GM18511 (cell line): ENCODE results near the gene CCDC171.
A peak's percentile ranks its signal among the peaks of the same experiment; 100 is the strongest.
"Not testable (repeated sequence)": the region's sequence is repeated elsewhere in the genome, so short reads cannot be mapped to it uniquely, and the experiment has no call there.

Experiments
- ATAC-seq: cut with Tn5 transposase; IDR thresholded peaks from one replicate; pipeline ENCODE4 v1.9.1; 2021; ENCODE audit warnings: mild to moderate bottlenecking, moderate library complexity; ENCODE audit not compliant: unreplicated experiment

Gene CCDC171

DNA sequence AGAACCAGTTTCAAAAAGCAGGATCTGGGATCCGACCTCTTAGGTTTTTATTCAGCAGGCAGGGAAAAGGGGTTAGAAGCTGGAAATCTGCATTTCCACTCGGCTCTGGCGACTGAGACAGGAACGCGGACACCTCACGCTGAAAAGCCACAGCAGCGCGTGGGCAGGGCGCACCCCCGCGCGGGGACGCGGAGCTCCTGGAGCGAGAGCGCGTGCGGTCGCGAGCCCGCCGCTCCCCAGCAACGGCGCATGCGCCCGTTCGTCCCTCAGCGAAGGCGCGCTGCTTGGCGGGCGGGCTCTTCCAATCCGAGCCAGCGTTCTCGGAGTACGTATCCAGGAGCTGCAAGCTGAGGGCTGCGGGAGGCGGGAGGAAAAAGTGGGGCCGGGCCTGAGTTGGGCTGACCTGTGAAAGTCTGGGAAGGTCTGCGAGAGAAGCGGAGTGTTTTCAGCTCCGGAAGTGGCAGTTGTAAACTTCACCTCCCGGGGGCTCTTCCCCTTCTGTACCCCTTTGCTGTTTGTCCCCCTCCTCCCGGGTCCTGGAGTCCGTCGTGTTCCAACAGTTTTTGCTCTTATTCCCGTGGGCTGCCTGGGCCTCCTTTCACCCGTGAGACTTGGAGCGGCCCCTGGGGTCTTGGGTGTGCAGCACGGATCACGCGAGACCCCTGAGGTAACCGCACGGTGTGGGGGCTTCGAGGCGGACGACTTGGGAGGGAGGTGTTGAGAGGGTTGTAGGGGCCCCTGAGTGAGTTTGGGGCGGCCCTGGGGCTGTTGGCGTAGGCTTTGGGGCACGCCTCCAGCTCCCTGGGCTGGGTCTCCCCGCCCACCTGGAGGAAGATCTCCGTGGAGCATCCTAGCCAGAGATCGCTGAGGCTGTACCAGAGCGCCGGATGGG lies at the start of gene CCDC171:
CCDC171 (plus strand) TSS at position 408 of the 892 bp plus-strand sequence. CDS start 11,046 bp downstream, outside the sequence.
- ATAC-seq = peak; percentile 79

DNA sequence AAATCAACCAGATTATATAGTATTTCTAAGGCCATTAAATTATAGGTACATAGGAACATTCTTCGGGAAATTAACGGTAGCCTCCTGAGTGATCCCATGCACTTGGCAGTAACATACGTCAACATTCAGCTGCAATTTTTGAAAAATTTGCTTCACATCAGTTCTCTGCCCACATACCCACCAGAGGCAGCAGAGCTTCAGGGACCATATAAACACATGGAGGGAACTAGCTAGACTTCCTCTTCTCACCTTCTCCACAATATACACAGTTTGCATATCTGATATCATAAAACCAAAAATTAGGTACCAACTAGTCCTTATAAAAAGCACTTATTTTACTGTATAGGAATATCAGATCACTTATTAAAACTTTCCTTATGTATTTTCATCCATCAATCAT lies 46.9 kb upstream of the CCDC171 start:
- no peak for ATAC-seq

DNA sequence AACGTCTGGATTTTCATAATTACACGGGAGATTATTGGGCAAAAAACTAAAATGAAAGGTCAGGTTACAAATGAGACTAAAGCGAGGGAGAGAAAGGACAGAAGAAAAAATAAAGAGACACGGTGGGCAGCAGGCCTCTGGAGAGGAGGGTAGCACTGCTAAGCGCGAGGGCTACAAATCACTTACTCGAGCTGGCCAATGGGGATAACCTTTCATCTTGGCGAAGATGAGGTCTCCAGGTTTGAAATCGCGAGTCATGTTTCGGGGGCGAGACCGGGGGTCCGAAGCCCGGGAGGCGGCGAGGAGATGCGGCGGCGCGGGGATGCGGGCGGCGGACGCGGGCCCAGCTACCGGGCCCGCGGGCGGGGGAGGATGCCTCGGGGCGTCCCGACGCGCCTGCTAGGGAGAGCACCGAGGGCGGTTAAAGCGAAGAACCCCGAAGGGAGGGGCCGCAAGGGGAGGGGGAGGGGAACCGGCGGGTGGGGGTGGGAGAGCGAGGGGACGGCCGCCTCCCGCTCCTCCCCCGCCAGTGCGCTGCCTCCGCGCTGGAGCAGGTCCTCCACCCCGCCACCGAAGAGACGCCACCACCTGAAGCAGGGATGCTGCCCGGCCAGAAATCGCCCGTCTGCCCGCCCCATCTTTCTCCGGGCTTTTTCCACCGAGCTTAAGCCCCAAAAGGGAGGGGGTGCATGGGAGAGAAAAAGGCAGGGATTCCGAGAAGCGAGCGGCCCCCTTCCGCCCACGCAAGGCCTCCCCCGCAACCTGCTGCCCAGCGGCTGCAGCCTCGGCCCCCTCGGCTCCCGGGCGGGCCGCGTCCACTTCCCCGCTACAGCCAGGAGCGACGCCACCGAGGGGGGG lies 42.7 kb upstream of the CCDC171 start:
- ATAC-seq = peak; percentile 43

DNA sequence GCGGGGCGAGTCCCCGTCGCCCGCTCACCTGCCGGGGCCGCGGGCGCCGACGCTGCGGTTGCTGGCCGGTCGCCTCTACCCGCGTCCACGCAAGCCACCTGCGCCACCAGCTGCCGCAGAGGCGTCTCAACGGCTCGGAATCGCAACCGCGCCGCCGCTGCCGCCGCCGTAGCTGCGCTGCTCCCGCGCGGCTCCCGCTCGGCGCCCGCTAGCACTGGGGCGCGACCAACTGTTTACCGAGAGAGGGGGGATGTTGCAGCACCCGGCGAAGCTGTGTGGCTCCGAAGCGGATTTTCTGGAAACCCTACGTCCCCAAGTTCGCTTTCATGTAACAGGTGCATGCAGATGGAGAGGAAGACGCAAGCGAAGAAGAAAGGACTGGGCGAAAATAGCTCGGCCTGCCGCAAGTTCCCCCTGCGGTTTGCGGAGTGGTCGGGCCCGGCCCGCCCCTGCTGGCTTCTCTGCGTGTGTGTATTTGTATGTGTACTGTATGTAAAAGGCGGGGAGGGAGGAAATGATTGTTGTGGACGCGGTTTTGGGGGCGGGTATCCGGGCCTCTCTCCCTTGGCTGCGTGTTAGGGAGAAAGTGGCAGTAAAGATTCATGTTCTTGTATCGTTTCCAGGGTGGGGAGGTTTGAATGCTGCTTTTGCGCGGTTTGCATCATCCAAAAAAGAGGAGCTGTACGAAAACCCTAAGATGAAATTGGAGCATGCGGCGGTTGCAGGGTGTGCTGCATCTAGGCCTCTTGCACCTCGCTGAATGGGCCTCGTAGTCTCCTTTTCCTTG lies 41.9 kb upstream of the CCDC171 start, which contains the start of gene PSIP1:
PSIP1 (minus strand) TSS at position 182 of the 787 bp plus-strand sequence. CDS start 782 bp downstream, outside the sequence.
- peak; percentile 85 for ATAC-seq

DNA sequence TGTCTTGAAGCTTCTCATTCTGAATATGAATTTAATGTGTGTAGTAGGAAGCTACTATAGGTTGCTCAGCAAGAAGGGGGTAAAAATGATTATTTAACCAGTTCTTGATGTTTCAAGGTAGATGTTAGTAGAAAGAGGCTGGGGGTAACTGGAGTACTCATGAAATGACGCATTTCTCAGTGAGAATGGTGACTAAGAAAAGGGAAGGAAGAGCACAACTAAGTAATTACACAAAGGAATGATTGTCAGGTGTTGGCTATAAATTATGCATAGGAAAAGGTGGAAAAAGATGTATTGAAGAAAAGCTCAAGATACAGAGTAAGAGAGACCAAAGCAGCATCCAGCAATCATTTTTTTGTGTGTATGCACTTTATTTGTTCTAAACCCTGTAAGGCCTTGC lies 40.6 kb upstream of the CCDC171 start:
- ATAC-seq = no peak

DNA sequence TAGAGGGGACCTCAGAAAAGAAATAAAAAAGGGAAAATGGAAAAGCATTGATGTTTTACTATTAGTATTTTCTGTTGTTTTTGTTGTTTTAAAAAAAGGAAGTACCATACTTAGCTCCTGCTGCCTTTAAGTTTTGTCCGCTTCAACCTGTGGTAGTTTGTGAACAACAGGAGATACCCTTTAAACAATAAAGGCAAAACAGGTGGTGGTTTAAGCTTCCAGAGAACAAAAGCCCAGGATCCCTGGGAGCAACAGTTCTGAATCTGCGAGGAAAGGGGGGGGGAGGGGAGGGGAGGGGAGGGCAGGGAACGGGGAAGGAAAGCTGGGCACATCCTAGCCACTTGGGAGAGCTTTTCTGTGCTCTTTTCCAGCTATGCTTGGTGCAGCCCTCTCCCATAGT lies 40.0 kb upstream of the CCDC171 start:
- no peak for ATAC-seq

DNA sequence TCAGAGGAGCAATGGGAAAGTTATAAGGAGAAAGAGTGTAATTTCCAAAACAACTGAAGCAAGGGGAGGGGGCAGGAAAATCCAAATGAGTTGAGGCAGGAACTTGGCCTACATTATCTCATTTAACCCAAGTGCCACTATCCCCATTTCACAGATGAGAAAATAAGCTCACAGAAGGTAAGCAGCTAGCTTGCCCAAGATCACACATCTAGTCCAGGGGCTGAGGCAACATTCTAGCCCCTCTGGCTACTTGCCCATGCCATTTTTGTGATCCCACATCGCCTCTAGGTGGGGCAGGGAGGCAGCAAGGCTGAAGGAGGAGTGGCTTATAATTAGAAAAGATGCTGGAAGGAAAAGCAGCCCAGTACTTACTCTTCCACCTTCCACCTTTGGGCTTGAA lies 39.5 kb upstream of the CCDC171 start:
- ATAC-seq = no peak

DNA sequence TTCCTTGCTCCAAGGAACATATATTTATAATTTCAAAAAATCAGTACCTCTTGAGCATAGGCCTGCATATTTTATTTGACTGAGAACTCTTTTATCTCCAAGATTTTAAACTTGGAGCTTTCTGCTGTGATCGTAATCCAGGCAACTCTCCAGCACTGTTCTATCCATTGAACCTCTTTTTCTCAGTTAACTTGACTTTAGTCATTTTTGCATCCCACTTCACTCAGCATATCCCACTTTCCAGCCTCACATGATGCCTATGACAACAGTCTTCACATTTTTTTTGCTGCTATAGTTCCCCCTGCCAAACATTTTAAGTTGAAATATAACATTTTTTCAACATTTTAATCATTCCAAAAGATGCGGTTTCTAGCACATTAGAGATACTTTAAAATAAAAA lies 33.0 kb upstream of the CCDC171 start:
- ATAC-seq = no peak

DNA sequence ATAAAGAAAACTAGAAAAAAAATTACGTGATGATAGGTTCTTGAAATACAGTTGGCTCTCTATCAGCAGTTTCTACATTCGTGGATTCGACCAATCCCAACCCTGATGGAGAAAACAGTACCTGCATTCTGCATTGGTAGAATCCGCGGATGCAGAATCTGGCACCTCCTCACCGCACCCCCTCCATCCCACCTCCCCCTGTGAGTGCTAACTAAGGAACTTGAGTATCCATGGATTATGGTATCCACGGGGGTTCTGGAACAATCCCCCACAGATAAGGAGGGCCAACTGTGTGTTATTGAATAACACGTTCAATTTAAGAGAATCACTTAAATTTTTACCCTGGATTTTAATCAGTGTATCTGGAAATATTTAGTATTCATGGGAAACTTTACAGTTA lies 31.6 kb upstream of the CCDC171 start:
- ATAC-seq = no peak

DNA sequence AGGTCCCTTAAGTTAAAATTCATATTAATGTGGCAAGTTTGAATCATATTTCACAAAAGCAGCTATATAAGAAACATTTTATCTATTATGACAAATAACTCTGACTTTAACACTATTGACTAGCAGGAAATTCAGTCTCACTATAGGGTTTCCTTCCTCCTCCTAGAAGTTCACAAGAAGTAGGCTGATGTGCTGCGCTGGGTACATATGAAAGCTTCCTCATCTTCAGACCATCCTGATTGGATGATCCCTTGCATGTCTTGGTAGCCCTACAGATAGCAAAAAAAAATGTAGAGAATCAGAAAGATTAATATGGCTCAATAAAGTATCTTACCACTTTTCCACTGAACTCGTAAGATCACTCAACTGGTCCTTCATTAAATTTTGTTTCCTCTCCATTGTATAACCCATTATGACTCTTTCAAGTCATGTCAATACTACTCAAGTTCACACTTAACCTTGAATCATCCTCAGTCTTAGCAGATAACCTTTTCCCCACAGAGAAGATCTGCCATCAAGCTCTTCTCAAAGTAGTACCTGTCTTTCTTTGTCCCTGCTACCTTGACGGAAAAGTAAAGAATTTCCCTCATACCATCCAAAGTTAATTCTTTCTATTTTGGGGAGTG lies 30.6 kb upstream of the CCDC171 start:
- no peak for ATAC-seq

DNA sequence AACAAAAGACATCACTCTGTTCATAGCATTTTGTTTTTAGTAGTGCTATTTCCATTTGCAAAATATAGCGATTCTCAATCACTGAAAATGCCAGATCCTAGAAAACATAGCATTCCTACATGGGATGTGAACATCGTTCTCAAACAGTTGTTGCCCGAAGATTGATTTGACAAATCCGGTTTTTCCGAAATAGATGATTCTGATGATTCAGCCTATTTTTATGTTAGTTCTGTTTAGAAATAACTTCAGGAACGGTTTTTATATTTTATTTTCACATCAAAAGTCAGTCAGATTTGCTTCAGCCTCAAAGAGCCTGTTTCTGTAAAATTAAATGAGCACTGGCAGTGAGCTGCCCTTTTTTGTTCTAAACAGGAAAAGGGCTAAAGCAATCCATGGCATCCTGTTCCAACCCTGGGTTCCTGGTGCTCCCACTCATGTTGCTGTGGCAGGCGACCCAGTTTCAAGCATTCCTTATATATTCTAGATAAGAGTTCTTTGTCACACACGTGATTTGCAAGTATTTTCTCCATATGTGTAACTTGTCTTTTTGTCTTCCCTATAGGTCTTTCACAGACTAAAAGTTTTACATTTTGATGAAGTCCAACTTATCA lies 27.9 kb upstream of the CCDC171 start:
- no peak for ATAC-seq

DNA sequence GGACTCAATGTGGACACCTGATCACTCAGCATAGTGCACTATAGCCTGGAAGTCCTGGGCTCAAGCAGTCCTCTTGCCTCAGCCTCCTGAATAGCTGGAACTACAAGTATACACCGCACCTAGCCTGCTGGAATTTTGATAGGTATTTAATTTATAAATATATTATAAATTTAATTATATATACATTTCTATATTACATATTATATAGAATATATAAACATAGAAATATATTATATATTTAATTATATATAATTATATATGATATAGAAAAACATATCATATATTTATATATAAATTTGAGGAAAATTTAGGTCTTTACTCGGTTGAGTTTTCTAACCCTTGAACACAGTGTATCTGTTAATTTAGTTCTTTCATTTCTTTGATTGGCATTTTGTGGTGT lies 26.9 kb upstream of the CCDC171 start:
- no peak for ATAC-seq

DNA sequence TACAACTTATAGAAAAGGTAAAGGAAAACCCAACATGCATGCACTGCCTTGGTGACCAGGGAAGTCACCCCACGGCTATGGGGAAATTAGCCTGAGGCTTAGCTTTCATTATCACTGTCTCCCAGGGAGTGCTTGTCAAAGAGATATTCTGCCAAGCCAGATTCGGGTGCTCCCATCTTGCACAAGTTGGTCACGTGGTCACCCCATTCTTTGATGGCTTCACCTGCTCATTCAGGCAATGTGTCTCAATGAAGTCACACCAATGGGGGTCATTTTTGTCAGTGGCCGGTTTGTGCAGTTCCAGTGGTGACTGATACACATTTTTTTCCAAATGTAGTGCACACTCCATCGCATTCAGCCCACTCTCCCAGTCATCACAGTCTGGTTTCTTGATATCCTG lies 25.8 kb upstream of the CCDC171 start:
- not testable (repeated sequence) for ATAC-seq

DNA sequence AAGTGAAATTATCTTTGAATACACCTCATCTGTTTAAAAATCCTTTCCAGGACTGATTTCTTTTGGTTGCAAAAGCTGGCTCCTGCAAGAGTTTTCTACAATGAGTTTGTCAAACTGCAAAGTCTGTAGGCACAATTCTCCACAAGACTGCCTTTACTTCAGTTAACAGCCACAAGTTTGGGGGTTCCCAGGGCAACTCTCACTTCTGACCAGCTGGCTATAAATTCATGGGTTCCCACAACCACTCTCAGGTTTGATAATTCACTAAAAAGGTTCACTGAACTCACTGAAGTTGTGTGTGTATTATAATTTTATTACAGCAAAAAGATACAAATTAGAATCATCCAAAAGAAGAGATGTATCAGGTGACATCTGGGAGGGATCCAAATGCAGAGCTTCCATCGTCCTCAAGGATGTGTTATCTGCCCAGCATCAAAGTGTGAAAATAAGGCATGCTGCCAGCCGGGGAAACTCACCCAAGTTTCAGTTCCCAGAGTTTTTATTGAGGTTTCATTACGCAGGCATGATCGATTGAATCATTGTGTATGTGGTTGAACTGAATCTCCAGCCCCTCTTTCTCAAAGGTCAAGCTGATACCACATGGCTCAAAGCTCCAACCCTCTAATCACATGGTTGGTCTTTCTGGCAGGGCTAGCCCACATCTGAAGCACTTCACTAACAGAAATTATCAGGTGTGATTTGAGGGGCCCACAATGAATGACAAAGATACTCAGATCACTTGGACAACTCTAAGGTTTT lies 23.1 kb upstream of the CCDC171 start:
- ATAC-seq = peak; percentile 89

DNA sequence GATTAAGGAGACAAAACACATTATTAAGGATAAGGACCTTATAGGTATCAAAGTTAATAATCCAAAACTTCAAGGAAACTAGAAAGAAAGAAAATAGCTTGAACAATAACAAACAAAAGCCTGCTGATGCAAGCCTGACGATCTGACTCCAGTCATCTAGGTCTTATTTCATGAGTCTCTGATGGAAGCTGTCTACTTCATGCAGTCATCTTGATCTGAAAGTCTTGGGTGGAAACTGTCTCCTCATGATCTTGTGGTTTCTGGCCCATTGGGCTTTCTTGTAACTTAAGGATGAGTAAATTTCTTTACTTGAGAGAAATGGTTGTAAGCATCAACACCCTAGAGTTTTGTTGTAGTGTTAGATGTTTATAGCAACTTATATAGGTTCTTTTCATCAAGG lies 21.5 kb upstream of the CCDC171 start:
- ATAC-seq = peak; percentile 32

DNA sequence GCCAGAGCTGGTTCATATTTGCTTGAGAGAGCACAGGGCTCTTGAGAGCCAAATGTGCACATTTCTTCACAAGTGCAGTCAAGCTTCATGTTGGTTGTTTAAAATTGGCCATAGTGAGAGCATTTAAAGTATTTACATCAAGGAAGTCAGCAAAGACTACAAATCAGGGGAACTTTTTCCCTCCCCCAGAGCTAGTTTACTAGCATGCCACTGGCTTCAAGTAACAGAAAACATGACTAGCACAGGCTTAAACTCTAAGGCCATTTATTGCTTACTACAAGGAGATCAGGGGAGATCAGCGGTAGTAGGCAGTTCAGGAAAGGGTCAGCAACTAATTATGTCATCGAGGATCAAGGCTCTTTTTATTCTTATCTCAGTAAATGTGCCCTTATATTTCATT lies 11.0 kb upstream of the CCDC171 start:
- no peak for ATAC-seq

DNA sequence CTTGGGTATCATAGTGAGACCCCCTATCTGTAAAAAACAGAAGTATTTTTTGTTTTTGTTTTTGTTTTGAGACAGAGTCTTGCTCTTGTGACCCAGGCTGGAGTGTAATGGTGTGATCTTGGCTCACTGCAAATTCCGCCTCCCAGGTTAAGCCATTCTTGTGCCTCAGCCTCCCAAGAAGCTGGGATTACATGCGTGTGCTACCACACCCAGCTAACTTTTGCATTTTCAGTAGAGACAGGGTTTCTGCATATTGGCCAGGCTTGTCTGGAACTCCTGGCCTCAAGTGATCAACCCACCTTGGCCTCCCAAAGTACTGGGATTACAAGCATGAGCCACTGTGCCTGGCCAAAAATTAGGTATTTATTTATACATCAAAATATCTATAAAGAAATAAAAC lies 10.2 kb upstream of the CCDC171 start:
- no peak for ATAC-seq

DNA sequence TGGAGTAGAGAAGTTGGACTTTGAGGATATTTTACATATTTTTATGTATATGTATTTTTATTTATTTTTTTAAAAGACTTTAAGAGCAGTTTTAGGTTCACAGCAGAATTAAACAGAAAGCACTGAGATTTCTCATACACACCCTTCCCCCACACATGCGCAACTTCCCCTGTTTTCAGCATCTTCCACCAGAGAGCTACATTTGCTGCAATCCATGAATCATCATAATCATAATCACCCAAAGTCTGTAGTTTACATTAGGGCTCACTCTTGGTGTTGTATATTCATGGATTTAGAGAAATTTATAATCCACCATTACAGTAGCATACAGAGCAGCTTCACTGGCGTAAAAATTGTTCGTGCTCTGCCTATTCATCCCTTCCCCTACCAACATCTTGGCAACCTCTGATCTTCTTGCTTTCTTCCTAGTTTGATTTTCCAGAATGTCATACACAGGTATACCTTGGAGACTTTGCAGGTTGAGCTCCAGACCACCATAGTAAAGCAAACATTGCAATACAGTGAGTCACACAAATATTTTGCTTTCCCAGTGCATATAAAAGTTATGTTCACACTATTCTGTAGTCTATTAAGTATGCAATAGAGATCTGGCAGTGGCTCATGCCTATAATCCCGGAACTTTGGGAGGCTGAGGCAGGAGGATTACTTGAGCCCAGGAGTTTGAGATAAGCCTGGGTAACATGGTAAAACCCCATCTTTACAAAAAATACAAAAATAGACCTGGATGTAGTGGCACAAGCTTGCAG lies 9.6 kb upstream of the CCDC171 start:
- ATAC-seq = no peak

DNA sequence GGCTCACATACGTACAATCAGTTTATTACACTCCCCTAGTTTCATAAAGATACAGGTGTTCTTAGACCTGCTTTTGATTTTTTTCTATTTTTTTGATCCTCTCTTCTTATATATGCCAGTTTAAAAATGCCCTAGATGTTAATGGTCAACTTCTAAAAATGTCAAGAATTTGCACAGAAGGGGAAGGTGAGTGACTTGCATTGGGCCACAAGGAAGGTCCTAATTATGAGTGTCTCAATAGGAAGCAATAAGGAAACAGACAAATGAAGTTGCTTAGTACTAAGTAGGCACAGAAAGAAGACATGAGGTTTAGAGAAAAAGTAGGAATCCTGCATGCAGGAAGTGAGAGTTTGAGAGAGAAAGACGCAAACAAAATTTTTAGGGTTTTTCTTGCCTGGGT lies 3.2 kb upstream of the CCDC171 start:
- no peak for ATAC-seq
